Measurements from ENCODE around the gene LMX1B. TPM values are rescaled to one million over a fixed set of nuclear protein-coding genes. Genes with fewer than 3 reads are reported as not detected.

LMX1B gene
- total RNA-seq, 1 donor from 2014 or later: 0.27 TPM

- Mint-ChIP-seq H3K27ac (ENCODE audit: unreplicated experiment) (no peak overlapping the region), H3K9me3 (ENCODE audit: unreplicated experiment) (no peaks in the 10 kb centered on the region), H3K36me3 (ENCODE audit: unreplicated experiment) (no peaks in the 10 kb centered on the region), H3K4me3 (ENCODE audit: unreplicated experiment) (no peak overlapping the region), H3K27me3 (ENCODE audit: unreplicated experiment) (peaks cover 33% of the 10 kb centered on the region), H3K4me1 (ENCODE audit: unreplicated experiment) (no peaks in the 10 kb centered on the region)
- no peak for TF ChIP-seq CTCF (IDR thresholded peaks at IDR 0.05)
- no peak for DNase-seq (ENCODE audit: extremely low spot score, unreplicated experiment)
Measured at GRCh38 chr9:126688617-126689016, 74.9 kb downstream of the LMX1B start.

GRCh38 chr9:126689027-126689825 lies 75.5 kb downstream of the LMX1B start:
- no peaks in the 10 kb centered on the region for H3K4me1 Mint-ChIP-seq (ENCODE audit: unreplicated experiment)
- TF ChIP-seq CTCF (IDR thresholded peaks at IDR 0.05): no peak
- no peak overlapping the region for H3K4me3 Mint-ChIP-seq (ENCODE audit: unreplicated experiment)
- no peaks in the 10 kb centered on the region for H3K9me3 Mint-ChIP-seq (ENCODE audit: unreplicated experiment)
- H3K36me3 Mint-ChIP-seq (ENCODE audit: unreplicated experiment): no peaks in the 10 kb centered on the region
- no peak for DNase-seq (ENCODE audit: extremely low spot score, unreplicated experiment)
- H3K27ac Mint-ChIP-seq (ENCODE audit: unreplicated experiment): no peak overlapping the region
- peaks cover 27% of the 10 kb centered on the region for H3K27me3 Mint-ChIP-seq (ENCODE audit: unreplicated experiment)

GRCh38 chr9:126690431-126691051 lies 76.8 kb downstream of the LMX1B start:
- Mint-ChIP-seq H3K27ac (ENCODE audit: unreplicated experiment) (no peak overlapping the region), H3K9me3 (ENCODE audit: unreplicated experiment) (no peaks in the 10 kb centered on the region), H3K4me3 (ENCODE audit: unreplicated experiment) (no peak overlapping the region), H3K4me1 (ENCODE audit: unreplicated experiment) (no peaks in the 10 kb centered on the region), H3K36me3 (ENCODE audit: unreplicated experiment) (no peaks in the 10 kb centered on the region), H3K27me3 (ENCODE audit: unreplicated experiment) (peaks cover 17% of the 10 kb centered on the region)
- peak; percentile 71 for TF ChIP-seq CTCF (IDR thresholded peaks at IDR 0.05)
- DNase-seq (ENCODE audit: extremely low spot score, unreplicated experiment): no peak

GRCh38 chr9:126692041-126692758 lies 78.5 kb downstream of the LMX1B start:
- no peak for DNase-seq (ENCODE audit: extremely low spot score, unreplicated experiment)
- Mint-ChIP-seq H3K27ac (ENCODE audit: unreplicated experiment) (no peak overlapping the region), H3K4me3 (ENCODE audit: unreplicated experiment) (no peak overlapping the region), H3K4me1 (ENCODE audit: unreplicated experiment) (no peaks in the 10 kb centered on the region), H3K36me3 (ENCODE audit: unreplicated experiment) (no peaks in the 10 kb centered on the region), H3K9me3 (ENCODE audit: unreplicated experiment) (no peaks in the 10 kb centered on the region), H3K27me3 (ENCODE audit: unreplicated experiment) (peaks cover 10% of the 10 kb centered on the region)
- TF ChIP-seq CTCF (IDR thresholded peaks at IDR 0.05): no peak

All from osteocyte (in vitro differentiated cells).